ENCODE data around the gene TMCO4.

DNA sequence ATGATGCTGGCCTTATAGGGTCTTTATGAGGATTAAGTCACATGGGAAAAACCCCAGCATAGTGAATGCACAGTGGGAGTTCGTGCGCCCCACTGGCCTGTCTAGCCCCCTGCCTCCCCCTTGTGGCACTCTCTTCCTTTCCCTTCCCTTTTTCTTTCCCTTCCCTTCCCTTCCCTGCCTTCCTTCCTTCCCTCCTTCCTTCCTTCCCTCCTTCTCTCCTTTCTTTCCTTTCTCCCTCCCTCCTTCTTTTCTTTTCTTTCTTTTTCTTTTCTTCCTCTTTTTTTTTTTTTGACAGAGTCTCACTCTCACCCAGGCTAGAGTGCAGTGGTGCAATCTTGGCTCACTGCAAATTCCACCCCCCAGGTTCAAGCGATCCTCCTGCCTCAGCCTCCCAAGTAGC lies 96.4 kb downstream of the TMCO4 start:
- TF ChIP-seq POLR2A (IDR thresholded peaks at IDR 0.05; ENCODE audit: low read length), result no peak
- TF ChIP-seq GATA1 (IDR thresholded peaks at IDR 0.05; ENCODE audit: low read depth, low read length), result no peak

All from erythroblast (primary cell).